ENCODE data around the gene RFT1.

The RFT1 gene, protein sequence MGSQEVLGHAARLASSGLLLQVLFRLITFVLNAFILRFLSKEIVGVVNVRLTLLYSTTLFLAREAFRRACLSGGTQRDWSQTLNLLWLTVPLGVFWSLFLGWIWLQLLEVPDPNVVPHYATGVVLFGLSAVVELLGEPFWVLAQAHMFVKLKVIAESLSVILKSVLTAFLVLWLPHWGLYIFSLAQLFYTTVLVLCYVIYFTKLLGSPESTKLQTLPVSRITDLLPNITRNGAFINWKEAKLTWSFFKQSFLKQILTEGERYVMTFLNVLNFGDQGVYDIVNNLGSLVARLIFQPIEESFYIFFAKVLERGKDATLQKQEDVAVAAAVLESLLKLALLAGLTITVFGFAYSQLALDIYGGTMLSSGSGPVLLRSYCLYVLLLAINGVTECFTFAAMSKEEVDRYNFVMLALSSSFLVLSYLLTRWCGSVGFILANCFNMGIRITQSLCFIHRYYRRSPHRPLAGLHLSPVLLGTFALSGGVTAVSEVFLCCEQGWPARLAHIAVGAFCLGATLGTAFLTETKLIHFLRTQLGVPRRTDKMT

DNA sequence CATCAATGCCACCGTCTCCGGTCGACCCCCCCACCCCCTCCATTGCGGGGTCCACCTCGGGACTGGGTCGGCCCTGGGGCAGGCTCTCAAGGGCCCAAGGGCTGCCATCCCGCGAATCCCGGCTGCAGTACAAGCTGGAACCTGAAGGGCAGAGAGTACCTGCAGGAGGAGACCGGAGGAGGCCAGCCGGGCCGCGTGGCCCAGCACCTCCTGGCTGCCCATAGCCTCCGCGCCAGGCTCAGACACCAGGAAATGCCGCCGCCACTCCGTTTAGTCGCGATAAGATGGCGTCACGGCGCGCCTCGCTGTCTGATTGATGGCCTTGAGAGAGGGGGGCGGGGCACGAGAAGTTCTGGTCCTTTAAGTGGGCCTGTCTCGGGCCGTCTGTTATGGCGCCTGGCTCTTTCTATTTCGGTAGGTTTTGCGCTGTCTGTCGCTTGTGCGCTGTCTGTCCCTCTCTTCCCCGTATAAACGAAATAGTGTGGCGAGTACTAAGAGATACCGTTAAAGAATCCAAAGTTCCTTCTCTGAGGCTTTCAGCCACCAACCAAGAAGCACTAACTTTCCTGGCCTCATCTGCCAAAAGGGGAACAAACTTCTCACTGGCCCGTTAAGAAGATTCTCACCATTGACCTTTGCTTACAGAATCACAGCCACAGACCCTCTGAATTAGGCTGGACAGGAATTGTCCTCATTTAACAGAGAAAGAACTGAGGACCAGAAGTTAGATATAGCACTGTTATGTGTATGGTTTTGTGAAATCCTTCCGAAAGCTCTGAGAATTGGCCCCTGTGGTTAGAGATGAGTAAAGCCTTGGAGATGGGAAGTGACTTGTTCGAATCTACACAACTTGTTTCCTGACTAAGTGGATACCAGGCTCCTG is at the start of gene RFT1:
RFT1 (minus strand) TSS at position 257 of the 883 bp plus-strand sequence; CDS start at position 222, 35 bp downstream.
- DNase-seq (ENCODE audit: low read depth in 2 of 2) = peak; percentile 93 to 94

DNA sequence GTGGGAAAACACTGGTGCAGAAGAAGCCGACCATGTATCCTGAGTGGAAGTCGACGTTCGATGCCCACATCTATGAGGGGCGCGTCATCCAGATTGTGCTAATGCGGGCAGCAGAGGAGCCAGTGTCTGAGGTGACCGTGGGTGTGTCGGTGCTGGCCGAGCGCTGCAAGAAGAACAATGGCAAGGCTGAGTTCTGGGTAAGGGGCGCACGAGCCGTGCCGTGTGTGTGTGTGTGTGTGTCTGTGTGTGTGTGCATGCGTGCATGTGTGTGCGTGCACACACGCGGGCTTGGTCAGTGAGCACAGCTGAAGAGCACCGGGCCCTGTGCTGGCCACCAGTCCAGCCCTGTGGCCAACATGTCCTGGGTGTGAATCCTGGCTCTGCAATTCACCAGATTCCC is 49.3 kb upstream of the RFT1 start:
- DNase-seq (ENCODE audit: low read depth in 2 of 2) = no peak

DNA sequence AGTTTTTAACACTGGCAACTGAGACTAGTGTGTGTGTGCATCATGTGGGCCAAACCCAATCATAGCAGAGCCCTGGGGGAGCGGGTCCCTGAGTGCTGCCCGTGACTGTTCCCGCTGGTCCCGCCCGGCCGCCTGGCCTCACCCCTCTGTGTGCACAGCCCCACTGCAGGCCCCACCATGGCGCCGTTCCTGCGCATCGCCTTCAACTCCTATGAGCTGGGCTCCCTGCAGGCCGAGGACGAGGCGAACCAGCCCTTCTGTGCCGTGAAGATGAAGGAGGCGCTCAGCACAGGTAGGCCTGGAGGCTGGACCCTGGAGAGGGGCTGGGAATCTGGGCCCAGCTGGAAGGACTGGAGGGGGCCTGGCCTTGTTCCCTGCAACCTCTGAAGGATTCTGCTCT is 48.0 kb upstream of the RFT1 start:
- DNase-seq (ENCODE audit: low read depth in 2 of 2) = no peak

DNA sequence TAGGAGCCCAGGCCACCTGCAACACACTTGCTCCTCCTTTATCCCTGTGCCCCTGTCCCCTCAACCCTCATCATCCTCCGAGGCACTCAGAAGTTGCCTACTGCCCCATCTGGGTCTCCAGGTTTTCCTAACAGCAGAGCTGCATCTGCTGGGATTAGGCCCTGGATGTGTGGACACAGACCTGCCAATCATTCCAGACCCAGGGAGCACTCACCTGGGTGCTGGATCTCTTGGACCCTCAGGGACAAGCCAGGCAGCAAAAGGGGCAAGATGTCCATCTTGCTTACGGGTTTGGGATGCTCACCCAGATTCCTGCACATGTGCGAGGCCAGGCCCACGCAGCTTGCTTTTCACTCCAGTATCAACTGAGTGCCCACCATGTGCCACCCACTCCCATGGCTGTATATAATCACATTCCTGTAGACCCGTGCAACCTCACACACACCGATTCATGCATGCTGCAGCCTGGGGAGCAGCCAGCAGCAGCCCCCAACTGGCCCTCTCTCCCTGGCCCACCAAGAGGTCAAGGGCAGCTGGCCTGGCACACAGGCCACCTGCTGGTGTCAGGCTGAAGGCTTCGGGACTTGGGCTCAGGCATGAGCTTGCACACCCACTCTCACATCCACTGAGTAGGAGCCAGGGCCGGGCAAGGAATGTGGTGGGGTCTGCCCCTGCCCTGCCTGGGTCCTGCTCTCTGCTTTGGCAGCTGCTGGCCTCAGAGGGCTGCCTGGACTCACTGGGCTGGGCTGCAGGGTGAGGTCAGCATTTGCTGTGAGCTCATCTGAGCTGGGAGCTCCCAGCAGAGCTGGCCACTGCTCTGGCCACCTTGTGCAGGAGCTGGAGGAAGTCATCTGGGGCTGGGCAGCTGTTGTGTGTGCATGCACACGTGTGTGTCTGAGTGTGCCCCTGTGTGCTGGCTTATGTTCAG is 45.6 kb upstream of the RFT1 start:
- DNase-seq (ENCODE audit: low read depth in 2 of 2) = no peak

DNA sequence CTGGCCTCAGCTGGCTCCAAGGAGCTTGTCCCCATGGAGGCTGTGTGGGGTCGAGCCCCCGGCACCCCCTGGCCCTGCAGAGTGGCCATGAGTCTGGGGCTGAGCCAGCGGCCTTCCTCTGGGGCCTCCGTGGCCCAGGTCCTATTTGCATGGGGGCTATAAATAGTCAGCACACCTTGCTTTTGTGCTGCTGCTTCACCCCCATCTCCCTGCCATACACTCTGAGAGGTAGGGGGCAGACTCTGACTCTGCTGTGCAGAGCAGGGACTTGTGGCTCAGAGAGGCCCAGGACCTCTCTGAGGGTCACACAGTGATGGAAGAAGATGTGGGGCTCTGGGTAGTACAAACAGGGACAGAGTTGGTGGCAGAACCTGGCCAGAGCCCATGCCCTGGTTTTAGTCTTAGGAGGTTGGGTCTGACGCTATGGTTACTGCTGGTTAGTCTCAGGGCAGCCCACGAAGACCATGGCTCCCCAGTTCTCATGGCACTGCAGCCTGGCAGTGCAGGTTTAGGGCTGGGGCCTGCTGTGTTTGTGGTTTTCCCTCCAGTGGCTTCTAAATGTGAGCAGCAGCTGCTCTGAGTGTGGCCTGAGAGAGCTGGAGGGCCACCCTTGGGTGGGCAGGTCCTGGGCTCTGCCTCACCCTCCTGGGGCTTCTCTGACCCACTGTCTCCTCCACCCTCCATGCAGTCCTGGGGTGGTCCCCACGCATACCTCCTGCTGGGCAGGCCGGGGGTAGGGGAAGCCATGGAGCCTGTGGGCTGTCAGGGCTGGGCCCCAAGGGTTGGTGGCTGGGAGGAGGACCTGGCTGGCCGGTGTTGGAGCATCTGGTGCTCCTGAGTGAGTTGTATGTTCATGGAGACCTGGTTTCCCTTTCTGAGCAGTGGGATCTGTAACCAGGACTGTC is 44.4 kb upstream of the RFT1 start:
- DNase-seq (ENCODE audit: low read depth in 2 of 2) = no peak

DNA sequence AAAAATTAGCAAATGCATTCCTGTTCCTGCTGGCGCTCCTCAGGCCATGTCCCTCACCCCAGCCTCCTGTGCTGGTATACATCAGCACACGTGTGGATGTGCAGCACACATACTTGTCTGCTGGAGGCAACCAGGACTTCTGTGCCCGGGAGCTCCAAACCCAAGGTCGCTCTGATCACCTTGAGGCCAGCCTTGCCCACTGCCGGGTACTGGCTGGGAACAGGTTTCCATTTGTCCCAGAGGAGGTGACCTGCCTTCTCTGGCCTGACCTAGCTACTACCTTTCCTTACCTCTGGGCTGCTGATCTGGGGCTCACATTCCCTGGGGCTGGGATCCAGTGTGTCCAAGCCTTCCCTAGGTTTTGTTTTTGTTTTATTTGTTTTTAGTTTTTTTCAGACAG is 42.9 kb upstream of the RFT1 start:
- no peak for DNase-seq (ENCODE audit: low read depth in 2 of 2)

DNA sequence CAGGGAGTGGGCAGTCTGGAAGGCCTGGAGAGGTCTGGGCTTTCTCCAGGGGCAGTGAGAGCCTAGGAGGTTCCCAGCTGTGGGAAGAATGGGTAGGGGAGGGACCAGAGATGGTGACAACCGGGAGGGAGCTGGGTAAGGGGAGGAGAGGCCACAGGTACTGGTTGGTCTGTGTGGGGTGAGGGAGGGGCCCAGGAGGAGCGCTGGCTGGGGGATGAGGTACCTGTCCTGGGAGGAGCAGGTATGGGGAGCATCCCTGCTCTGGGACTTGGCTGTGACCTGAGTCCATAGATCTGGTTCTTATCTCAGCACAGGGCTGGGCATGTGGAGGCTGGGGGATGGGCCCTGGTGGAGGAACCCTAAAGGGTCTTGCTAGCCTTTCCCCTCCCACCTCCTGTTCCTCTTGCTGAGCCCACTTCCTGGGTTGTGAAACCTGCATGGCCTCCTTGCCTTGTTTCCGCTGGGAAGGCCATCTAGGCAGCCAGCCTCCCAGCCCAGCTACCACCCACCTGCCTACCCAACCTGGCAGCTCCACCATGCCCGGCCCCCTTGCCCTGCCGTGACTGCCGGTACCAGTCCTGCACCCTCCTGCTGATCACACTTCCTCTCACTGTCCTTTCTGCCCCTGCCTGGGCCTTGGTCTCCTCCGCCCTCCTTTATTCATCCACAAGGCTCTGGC is 41.7 kb upstream of the RFT1 start:
- no peak for DNase-seq (ENCODE audit: low read depth in 2 of 2)

DNA sequence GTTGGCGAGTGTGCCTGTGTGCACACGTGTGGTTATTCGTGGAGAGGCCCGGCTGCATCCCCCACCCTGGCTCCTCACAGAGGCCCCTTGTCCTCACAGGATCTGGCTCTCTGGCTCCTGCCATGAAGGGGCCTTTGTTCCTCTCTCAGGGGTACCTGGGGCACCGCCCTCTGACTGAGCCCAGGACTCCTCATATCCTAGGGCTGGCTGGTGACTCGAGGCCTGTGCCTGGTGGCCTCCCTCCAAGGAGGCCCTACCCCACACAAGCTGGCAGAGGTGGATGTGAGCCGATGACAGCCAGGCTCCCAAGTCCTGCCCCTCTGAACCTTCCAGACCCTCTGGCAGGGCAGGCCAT is 40.8 kb upstream of the RFT1 start:
- DNase-seq (ENCODE audit: low read depth in 2 of 2) = no peak

DNA sequence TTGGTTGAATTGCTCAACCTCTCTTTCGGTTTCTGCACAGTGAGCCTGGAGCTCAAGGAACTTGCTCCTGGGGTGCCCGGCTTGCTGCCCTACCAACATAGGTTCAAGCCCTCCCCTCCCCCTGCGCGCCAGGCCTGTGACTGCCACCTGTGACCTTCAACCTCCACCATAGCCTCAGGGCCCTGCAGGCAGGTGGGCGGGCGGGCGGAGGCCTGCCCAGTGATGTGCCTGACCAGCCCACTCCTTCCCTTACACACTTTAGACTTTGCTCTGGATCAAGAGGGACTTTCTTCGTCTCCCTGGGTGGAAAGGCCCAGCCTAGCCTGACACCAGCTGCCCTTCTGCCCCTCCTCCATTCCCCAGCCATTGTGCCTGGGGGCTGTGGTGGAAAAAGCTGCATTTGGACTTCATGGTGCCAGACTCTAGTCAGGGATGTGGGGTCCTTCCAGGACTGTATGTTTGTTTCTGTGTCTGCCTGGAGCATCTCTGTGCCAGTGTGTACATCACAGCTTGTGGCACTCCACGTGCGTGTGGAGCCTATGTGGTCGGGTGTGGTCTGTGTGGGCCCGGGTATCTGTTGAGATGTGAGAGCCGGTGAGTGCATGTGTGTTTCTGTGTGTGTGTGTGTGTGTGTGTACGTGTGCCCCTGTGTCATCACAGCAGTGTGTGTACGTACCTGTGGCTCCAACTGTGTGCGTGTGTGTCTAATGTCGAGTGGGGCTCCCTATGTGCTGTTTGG is 40.3 kb upstream of the RFT1 start:
- DNase-seq (ENCODE audit: low read depth in 2 of 2) = no peak

DNA sequence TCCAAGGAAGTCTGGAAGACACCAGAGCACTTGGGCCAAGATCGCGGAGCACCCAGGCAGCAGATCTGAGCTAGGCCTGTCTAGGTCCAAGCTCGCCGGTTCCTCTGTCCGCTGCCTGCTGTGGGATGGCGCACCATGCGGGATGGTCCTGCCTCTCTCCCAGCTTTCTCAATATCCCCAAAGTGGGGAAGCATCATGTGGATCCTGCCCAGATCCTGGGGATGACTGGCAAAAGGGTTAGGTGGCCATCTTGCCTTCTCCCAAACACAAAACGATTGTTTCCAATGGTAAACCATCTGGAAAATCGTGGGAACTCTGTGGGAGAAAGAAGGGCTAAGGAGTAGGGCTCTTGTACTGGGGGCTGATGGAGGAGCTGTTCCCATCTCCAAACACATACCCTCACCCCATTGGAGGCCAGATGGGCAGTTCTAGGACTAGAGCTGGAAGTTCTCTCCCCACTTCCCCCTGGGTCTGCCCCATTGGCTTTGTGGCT is 39.6 kb upstream of the RFT1 start:
- DNase-seq (ENCODE audit: low read depth in 2 of 2) = no peak

DNA sequence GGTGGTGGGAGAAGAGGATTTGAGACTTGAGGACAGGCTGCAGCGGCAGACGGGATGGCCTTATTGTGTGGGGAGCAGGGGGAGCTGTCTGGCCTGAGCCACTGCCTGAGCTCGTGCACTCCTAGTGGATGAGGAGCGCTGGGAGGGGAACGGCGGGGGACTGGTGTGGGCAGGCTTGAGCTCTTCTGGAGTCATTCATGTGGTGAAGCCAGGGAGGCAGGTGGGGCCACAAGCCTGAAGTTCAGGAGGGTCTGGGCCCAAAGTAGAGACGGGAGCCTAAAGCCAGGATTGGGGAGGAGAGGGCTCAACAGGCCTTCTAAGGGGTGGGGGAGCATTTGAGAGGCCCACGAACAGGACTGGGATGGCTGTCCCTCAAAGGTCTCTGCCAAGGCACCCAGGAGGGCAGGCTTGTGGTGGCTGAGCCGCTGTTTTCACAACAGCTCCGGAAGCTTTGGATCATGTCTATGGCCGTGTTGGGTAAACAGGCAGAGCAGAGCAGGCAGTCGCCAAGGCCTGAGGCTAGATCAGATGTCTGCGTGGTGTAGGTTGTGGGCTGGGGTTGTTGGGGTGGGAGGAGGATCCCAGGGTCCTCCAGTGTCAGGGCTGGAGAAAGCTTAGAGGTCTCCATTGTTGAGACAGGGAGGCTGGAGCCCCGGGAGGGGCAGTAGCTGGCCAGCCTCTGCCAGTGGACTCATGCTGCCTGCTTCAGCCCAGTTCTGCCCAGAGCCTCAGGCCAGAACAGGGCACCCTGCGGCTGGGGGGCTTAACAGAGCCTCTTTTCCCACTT is 39.0 kb upstream of the RFT1 start:
- no peak for DNase-seq (ENCODE audit: low read depth in 2 of 2)

DNA sequence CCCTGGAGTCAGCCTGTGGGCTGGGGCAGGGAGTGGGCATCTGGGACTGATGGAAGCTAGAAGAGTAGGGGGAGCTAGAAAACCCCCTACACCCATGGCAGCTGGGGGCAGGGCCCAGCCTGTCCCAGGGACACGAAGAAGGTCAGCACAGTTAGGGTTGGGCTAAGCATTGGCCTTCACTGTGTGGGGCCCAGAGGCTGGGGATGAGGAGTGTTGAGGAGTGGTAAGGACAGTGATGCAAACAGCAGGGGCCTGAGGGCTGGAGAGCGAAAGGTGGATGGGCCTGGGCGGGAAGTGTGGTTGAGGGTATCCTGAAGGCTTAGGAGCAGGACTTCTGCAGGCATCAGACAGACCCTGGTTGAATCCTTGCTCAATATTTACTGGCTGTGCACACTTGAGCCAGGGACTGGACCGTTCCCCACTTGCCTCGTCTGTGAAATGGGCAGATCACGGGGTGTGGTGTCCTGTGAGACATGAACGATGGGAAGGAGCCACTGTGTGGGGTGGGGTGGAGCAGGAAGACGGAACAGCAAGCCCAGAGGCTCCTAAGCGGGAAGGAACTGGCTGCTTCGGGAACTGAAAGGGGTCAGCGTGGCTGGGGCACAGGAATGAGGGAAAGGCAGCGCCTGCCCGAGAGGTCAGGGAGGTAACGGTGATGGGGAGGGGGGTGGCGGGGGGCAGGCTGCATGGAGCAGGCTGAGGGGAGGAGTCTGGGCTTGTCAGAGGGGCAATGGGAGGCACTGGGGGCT is 38.1 kb upstream of the RFT1 start:
- no peak for DNase-seq (ENCODE audit: low read depth in 2 of 2)

DNA sequence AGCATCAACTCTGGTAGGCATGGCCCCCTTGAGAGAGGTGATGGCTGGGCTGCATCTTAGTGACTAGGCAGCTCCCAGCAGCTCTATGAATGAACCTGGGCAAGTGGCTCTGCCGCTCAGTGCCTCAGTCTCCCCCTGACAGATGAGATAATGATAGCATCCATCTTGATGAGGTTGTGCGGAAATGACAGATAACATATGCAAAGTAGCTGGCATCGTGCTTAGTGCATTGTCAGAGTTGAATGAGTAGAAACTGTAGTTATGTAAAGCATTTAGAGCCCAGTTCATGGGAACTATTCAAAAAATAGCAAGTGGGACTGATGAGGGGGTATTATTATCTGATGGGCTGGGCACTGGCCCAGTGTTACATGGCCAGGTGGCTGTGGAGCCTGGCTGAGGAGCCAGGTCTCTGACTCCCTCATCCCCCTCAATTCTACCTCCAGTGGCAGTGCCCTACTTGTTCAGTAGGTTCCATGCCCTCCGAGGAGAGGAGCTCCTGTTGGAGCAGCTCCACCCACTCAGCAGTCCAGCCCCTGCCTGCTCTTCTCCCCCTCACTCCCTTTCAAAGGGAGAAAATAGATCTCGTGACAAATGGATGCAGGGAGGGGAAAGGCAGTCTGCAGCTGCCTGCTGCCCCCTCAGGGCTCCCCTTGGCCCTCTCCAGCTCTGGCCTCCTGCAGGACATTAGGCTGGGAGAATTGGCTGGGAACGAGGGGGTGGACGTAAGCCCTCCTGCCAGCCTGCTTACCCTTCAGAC is 37.4 kb upstream of the RFT1 start:
- no peak for DNase-seq (ENCODE audit: low read depth in 2 of 2)

DNA sequence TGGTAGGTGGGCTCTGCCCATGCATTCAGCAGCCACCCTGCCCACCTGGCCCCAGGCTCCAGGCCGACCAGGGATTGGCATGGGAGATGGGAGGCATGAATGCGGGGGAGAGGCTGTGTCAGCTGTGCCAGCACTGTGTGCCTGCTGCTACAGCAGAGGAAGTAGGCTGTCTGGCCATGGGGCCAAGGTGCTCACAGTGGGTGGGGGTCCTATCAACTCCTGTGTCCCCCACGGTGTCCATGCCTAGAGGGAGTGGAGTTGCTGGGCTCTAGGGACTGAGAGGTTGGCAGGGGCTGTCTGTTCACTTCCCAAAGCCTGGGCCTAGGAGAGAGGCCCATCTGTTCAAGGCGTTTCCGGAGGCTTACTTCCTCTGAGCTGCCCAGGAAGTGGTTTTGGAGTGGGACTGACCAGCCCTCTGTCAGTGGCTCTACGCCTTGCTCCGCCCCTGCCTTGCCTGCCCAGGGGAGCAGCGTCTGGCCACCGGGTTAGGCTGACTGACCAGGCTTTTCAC is 36.6 kb upstream of the RFT1 start:
- DNase-seq (ENCODE audit: low read depth in 2 of 2) = no peak

DNA sequence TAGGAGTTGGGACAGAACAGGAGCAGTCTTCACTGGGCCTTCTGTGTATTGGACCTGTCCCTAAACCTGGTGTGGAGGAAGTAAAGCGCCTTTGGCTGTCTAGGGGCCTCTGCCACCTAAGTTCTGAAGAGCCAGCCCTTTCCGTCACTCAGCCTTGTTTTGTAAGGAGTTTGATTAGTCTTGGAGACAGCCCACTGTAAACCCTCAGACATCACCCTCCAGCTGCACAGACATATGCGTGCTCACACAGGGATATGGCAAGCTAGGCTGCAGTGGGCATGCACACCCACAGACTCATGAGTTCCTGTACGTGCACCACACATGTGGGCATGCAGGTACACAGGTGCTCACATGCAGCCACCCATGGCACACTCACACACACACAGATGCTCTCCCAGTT is 36.0 kb upstream of the RFT1 start:
- no peak for DNase-seq (ENCODE audit: low read depth in 2 of 2)

DNA sequence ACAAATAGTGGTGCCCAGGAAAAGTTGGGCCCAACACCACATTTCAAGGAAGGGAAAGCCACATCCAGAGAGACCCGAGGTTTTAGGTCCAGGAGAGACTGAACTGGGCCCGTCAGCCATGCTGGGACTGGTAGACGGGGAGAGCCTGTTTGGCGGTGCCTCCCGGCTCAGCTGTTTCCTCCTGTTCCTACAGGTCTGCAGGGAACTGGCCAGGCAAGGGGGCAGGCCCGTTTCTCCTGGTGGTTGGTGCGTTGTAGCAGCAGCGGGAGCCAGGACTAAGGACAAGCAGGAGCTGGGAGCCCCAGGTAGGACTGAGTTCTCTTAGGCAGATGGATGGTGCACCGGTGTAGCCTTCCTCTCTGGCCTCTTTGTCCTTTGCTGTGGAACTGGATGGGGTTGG is 34.7 kb upstream of the RFT1 start:
- DNase-seq (ENCODE audit: low read depth in 2 of 2) = no peak
